HFFc6 (cell line): ENCODE measurements around the gene ELMO2. TPM values are rescaled to one million over a fixed set of nuclear protein-coding genes. Genes with fewer than 3 reads are reported as not detected.

Experiments
- DNase-seq: peaks from one replicate; pipeline ENCODE4 v3.0.0-alpha.2; 2018
- H3K27ac Mint-ChIP-seq: 2 replicates; pipeline ENCODE4 v1.8.0; 2020; ENCODE audit warnings: mild to moderate bottlenecking, mixed read lengths
- H3K27me3 Mint-ChIP-seq: 2 replicates; pipeline ENCODE4 v1.8.0; 2021; ENCODE audit warnings: mild to moderate bottlenecking, moderate library complexity, mixed read lengths; ENCODE audit not compliant: insufficient read depth
- H3K36me3 Mint-ChIP-seq: 2 replicates; pipeline ENCODE4 v1.8.0; 2021; ENCODE audit warnings: low read depth, mixed read lengths
- H3K4me1 Mint-ChIP-seq: 2 replicates; pipeline ENCODE4 v1.8.0; 2020; ENCODE audit warnings: low read depth, mixed read lengths
- H3K4me3 Mint-ChIP-seq: 2 replicates; pipeline ENCODE4 v1.8.0; 2020; ENCODE audit warnings: mild to moderate bottlenecking, moderate library complexity, mixed read lengths
- H3K9me3 Mint-ChIP-seq: 2 replicates; pipeline ENCODE4 v1.8.0; 2020; ENCODE audit warnings: mild to moderate bottlenecking, mixed read lengths
- CTCF ChIP-seq: fragments of 200-600 bp; sonication (generic); IDR thresholded peaks from 2 replicates; pipeline ENCODE4 v1.5.0; 2021; ENCODE audit warnings: antibody characterized with exemption, mild to moderate bottlenecking
- long read RNA-seq: library from polyadenylated mRNA; unstranded; transcript quantifications from one replicate; pipeline ENCODE4 v2.0.0, GENCODE V29; 2019
- total RNA-seq, 6 experiments: library from RNA; stranded (reverse); fragmentation: NEBNext Ultra II Directional; extraction: Animal tissue kit (Norgen Biotek cat#: 25700); gene quantifications; 2 replicates in 1 of 6; 3 replicates in 5 of 6; pipeline ENCODE4 v1.2.3, GENCODE V29; 2021

Gene ELMO2, protein sequence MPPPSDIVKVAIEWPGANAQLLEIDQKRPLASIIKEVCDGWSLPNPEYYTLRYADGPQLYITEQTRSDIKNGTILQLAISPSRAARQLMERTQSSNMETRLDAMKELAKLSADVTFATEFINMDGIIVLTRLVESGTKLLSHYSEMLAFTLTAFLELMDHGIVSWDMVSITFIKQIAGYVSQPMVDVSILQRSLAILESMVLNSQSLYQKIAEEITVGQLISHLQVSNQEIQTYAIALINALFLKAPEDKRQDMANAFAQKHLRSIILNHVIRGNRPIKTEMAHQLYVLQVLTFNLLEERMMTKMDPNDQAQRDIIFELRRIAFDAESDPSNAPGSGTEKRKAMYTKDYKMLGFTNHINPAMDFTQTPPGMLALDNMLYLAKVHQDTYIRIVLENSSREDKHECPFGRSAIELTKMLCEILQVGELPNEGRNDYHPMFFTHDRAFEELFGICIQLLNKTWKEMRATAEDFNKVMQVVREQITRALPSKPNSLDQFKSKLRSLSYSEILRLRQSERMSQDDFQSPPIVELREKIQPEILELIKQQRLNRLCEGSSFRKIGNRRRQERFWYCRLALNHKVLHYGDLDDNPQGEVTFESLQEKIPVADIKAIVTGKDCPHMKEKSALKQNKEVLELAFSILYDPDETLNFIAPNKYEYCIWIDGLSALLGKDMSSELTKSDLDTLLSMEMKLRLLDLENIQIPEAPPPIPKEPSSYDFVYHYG
- 10 to 100 TPM; 39.3 to 48.0 (median 44.3) TPM for total RNA-seq
- long read RNA-seq, partial matches to known transcripts: 2 of 22 reads
- long read RNA-seq, other reads (novel, unspliced or antisense): 14 of 22 reads

DNA sequence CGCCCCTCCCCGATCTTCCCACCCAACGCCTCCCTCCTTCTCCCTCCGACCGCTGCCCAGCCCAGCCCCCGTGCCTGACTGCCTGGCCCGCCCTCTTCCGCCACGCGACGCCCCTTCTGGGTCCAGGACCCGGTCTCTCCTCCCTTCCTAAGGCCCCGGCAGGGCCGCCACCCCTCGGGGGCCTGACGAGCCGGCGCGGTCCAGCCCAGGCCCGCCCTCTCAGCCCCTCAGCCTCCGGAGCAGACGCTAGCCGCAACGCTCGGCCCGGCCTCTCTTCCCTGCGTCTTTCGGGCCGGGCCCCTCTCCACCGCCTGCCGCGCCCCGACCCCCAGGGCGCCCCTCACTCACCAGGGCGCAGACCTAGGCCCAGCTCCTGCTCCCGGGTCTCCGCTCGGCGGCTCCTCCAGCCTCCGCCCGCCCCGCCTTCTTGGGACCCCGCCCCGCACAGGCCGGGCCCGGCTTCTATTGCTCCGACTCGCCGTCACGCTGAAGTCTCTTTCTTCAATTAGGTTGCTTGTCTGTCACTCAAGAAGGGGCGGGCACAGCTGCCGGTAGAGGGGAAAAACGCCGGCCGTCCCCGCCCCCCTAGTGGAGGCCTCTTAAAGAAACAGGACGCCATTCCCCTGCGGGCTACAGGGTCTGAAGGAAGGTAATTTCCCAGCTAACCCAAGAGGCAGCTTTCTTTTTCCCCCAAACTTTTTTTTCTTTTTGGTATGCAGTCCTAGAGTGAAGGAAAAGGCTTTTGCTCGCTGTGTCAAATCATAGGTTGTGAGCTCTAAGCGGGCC, at the start of gene ELMO2:
Gene ELMO2 (minus strand): TSS at position 416 of the 786 bp plus-strand sequence. CDS start 12,133 bp downstream, outside the sequence.
- DNase-seq: peak; percentile 95
- Mint-ChIP-seq H3K36me3 (peaks cover 5% of the 10 kb centered on the region; the same call in 1 of the 2 replicates), H3K4me1 (peaks cover 62% of the 10 kb centered on the region), H3K4me3 (peak within 1 kb of the TSS; percentile 95), H3K9me3 (no peaks in the 10 kb centered on the region), H3K27me3 (peaks cover 5% of the 10 kb centered on the region), H3K27ac (peak within 1 kb of the TSS; percentile 92)
- peak; percentile 66 for TF ChIP-seq CTCF

DNA sequence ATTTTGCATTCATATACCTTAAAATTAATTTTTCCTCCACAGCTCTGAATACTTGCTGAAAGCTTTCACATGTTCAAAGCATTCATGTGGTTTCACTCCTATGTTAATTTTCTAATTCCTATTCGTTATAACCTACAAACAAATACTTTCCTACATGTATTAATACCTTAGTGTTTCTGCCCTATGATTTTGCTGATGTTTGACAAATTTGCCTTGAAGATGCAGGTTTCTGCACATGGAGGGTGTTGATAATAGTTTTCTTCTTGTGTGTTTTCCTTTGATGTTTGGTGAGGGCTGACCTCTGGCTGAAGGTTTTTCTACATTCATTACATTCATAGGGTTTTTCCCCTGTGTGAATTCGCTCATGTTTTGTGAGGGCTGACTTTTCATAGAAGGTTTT, 49.3 kb upstream of the ELMO2 start:
- Mint-ChIP-seq H3K4me3 (no peak overlapping the region), H3K36me3 (peaks cover 12% of the 10 kb centered on the region; the same call in 1 of the 2 replicates), H3K9me3 (peaks cover 22% of the 10 kb centered on the region), H3K27me3 (peaks cover 9% of the 10 kb centered on the region), H3K27ac (no peak overlapping the region), H3K4me1 (no peaks in the 10 kb centered on the region)
- TF ChIP-seq CTCF: no peak
- no peak for DNase-seq

GRCh38 chr20:46446851-46447250, 40.4 kb upstream of the ELMO2 start:
- no peaks in the 10 kb centered on the region for H3K36me3 Mint-ChIP-seq
- TF ChIP-seq CTCF: no peak
- peaks cover 3% of the 10 kb centered on the region; the same call in 1 of the 2 replicates for H3K4me1 Mint-ChIP-seq
- peaks cover 21% of the 10 kb centered on the region for H3K27me3 Mint-ChIP-seq
- H3K9me3 Mint-ChIP-seq: no peaks in the 10 kb centered on the region
- no peak overlapping the region for H3K4me3 Mint-ChIP-seq
- DNase-seq: no peak
- no peak overlapping the region for H3K27ac Mint-ChIP-seq

DNA sequence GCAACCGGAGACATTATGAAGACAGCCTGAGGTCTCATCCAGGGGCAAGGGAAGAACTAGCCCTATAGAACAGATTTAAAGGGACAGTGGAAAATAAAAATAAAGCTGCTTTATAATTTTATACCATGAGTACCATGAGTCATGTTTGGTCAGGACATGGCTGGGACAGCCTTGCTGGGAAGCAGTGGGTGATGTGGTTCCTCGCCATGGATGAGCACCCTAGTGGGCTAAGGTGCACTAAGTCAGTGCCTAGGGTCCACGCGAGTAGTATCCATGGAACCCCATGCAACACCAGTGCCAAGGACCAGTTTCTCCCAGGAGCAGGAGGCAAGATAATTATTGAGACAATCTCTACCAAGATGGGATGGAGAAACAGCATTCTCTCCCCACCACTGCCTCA, 33.4 kb upstream of the ELMO2 start:
- H3K27me3 Mint-ChIP-seq: peaks cover 24% of the 10 kb centered on the region
- no peaks in the 10 kb centered on the region for H3K9me3 Mint-ChIP-seq
- no peak for TF ChIP-seq CTCF
- H3K27ac Mint-ChIP-seq: no peak overlapping the region
- no peak overlapping the region for H3K4me3 Mint-ChIP-seq
- H3K36me3 Mint-ChIP-seq: no peaks in the 10 kb centered on the region
- DNase-seq: no peak
- peaks cover 6% of the 10 kb centered on the region; the same call in 1 of the 2 replicates for H3K4me1 Mint-ChIP-seq

- H3K27me3 Mint-ChIP-seq: peaks cover 23% of the 10 kb centered on the region
- peak; percentile 59 for TF ChIP-seq CTCF
- peaks cover 6% of the 10 kb centered on the region; the same call in 1 of the 2 replicates for H3K4me1 Mint-ChIP-seq
- DNase-seq: peak; percentile 48
- no peak overlapping the region for H3K4me3 Mint-ChIP-seq
- no peaks in the 10 kb centered on the region for H3K36me3 Mint-ChIP-seq
- H3K27ac Mint-ChIP-seq: no peak overlapping the region
- H3K9me3 Mint-ChIP-seq: no peaks in the 10 kb centered on the region
Measured at GRCh38 chr20:46438156-46438750, 31.8 kb upstream of the ELMO2 start.
